22Rv1 (cell line): ENCODE results near the gene MARK1.
"Not testable (repeated sequence)": the region's sequence is repeated elsewhere in the genome, so short reads cannot be mapped to it uniquely, and the experiment has no call there.

Experiments used
- H3K27ac ChIP-seq: fragments of 450-650 bp; 2 replicates; pipeline ENCODE4 v1.5.1; 2017
- CTCF ChIP-seq: fragments of 450-650 bp; IDR thresholded peaks from 2 replicates; pipeline ENCODE4 v1.5.1; 2017; ENCODE audit warnings: mild to moderate bottlenecking
- ZFX ChIP-seq: fragments of 450-650 bp; IDR thresholded peaks from 2 replicates; pipeline ENCODE4 v1.6.1; 2017; ENCODE audit warnings: antibody characterized with exemption, borderline replicate concordance

The MARK1 gene

DNA sequence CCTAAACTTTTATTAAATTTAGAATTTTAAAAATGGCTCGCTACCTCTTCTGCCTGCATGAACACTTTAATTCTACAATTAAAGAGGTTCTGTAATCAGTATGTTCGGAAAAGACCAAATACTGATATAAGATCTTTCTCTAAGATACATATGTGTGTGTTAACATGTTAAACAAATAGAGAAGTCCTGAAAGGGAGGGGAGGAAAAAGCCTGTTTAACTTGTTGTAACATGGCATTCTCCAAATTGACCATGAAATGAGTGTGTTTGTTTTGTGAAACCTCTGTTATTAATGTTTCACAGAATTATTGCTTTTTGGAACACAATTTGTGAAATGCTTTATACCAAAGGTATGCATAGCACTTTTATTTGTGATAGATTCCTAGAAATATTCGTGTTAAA is 77.0 kb downstream of the MARK1 start:
- TF ChIP-seq CTCF = no peak
- no peak overlapping the region for H3K27ac ChIP-seq

DNA sequence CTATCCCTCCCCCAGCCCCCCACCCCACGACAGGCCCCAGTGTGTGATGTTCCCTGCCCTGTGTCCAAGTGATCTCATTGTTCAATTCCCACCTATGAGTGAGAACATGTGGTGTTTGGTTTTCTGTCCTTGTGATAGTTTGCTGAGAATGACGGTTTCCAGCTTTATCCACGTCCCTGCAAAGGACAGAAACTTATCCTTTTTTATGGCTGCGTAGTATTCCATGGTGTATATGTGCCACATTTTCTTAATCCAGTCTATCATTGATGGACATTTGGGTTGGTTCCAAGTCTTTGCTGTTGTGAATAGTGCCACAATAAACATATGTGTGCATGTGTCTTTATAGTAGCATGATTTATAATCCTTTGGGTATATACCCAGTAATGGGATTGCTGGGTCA is 77.7 kb downstream of the MARK1 start:
- not testable (repeated sequence) for H3K27ac ChIP-seq

- H3K27ac ChIP-seq = not testable (repeated sequence)
Observed at GRCh38 chr1:220611100-220611499, 83.2 kb downstream of the MARK1 start.

DNA sequence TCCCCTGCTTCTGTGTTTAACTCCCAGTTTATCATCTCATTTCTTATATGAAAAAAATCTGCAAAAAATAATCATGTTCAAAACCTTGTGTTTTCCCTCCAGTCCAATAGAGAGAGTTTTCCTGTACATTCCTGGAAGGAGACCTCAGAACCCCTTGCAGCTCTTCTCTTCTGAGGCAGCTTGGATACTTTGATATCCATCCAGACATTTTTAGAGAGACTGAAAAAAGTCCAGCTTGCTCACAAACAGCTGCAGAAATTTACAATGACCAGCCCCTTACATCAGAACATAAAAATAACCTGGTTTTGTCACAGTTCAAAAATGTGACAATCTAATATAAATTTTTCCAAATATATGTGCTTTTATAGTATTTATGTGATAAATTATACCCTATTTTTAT is 88.9 kb downstream of the MARK1 start:
- TF ChIP-seq ZFX (no peak), CTCF (no peak)
- H3K27ac ChIP-seq = no peak overlapping the region

DNA sequence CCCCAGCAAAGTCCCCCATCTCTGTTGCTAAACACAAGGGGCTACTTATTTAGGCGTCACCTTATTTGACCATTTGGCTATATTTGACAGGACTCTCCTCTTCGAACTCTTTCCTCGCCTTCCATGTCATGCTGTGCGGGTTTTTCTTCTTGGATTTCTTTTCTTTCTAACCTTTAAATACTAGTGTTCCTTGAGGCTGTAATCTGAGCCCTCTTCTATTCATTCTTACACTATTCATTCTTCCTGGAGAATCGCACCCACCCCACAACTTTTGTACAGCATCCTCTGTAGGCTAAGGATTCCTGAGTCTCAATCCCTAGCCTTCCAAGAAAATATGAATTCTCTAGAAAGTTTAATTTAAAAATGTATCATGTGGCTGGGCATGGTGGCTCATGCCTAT is 100.5 kb downstream of the MARK1 start:
- no peak overlapping the region for H3K27ac ChIP-seq
- TF ChIP-seq CTCF = no peak

DNA sequence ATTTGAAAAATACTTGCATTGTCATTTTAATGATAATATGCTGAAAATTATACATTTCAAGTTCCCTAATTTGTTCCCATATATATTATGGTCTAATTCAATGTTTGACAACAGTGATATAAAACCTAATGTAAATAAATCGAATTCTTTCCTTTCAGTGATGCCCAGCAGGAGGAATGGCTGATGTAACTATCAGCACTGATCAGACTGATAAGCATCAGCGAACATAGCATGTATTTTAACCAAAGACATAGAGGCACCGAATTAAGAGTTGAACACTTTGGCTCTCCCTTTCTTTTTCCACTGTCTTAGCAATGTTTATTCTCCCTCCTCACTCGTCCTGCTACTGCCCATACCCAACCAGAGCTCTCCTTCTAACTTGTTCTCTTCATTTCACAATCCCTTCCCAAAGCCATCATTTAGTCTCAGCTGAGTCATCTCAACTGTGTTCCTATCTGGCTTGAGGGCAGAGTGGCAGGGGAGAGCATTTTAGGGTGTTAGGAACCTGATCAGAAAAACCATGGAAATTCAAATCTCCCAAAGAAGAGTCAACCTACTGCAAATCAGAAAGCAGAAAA is 103.4 kb downstream of the MARK1 start:
- H3K27ac ChIP-seq = no peak overlapping the region
- TF ChIP-seq CTCF = no peak
- TF ChIP-seq ZFX = no peak

GRCh38 chr1:220637759-220638158 is 109.8 kb downstream of the MARK1 start:
- TF ChIP-seq CTCF (no peak), ZFX (no peak)
- H3K27ac ChIP-seq = no peak overlapping the region

- TF ChIP-seq ZFX (no peak), CTCF (no peak)
- no peak overlapping the region for H3K27ac ChIP-seq
Observed at GRCh38 chr1:220642285-220642684, 114.3 kb downstream of the MARK1 start.

GRCh38 chr1:220652995-220653394 is 125.1 kb downstream of the MARK1 start:
- no peak for TF ChIP-seq ZFX
- TF ChIP-seq CTCF = no peak
- H3K27ac ChIP-seq = no peak overlapping the region
